GM11168 (cell line): ENCODE results near the gene GALNT5.

Experiments used
- in situ Hi-C: fragments of 300-500 bp; cut with MboI; formaldehyde crosslinking; loops from one replicate; pipeline ENCODE4 v1.12.0; 2022; ENCODE audit warnings: low sequenced_read_pairs; ENCODE audit not compliant: unreplicated experiment

Gene GALNT5

GRCh38 chr2:157287160-157287559, 29.7 kb downstream of the GALNT5 start:
- in situ Hi-C loops: no loop called here

GRCh38 chr2:157290525-157290924, 33.0 kb downstream of the GALNT5 start:
- in situ Hi-C loops: no loop called here

GRCh38 chr2:157291018-157291417, 33.5 kb downstream of the GALNT5 start:
- in situ Hi-C loops: no loop called here

- in situ Hi-C loops: no loop called here
Observed at GRCh38 chr2:157292853-157293252, 35.3 kb downstream of the GALNT5 start.

GRCh38 chr2:157296490-157296889, 39.0 kb downstream of the GALNT5 start:
- in situ Hi-C loops: no loop called here

GRCh38 chr2:157296958-157297357, 39.5 kb downstream of the GALNT5 start:
- in situ Hi-C loops: no loop called here

GRCh38 chr2:157301307-157301706, 43.8 kb downstream of the GALNT5 start:
- in situ Hi-C loops: loop anchor here (25.0 kb wide), 3 partner anchors 286 to 711 kb away; no protein-coding TSS in a partner anchor

- in situ Hi-C loops: loop anchor here (25.0 kb wide), 3 partner anchors 285 to 710 kb away; no protein-coding TSS in a partner anchor
Observed at GRCh38 chr2:157302492-157303099, 45.1 kb downstream of the GALNT5 start.

GRCh38 chr2:157303612-157304011, 46.1 kb downstream of the GALNT5 start:
- in situ Hi-C loops: loop anchor here (25.0 kb wide), 3 partner anchors 284 to 709 kb away; no protein-coding TSS in a partner anchor

GRCh38 chr2:157304811-157305722, 47.6 kb downstream of the GALNT5 start:
- in situ Hi-C loops: loop anchor here (25.0 kb wide), 3 partner anchors 282 to 707 kb away; no protein-coding TSS in a partner anchor

GRCh38 chr2:157305723-157306110, 48.2 kb downstream of the GALNT5 start:
- in situ Hi-C loops: loop anchor here (25.0 kb wide), 3 partner anchors 282 to 707 kb away; no protein-coding TSS in a partner anchor

- in situ Hi-C loops: loop anchor here (25.0 kb wide), 3 partner anchors 280 to 705 kb away; no protein-coding TSS in a partner anchor
Observed at GRCh38 chr2:157307021-157307420, 49.5 kb downstream of the GALNT5 start.

GRCh38 chr2:157309878-157310277, 52.4 kb downstream of the GALNT5 start:
- in situ Hi-C loops: loop anchor here (25.0 kb wide), 3 partner anchors 277 to 702 kb away; no protein-coding TSS in a partner anchor

- in situ Hi-C loops: loop anchor here (25.0 kb wide), 3 partner anchors 276 to 701 kb away; no protein-coding TSS in a partner anchor
Observed at GRCh38 chr2:157311706-157312105, 54.2 kb downstream of the GALNT5 start.

GRCh38 chr2:157312866-157313486, 55.5 kb downstream of the GALNT5 start:
- in situ Hi-C loops: loop anchor here (25.0 kb wide), 3 partner anchors 274 to 699 kb away; no protein-coding TSS in a partner anchor

GRCh38 chr2:157315901-157316300, 58.4 kb downstream of the GALNT5 start:
- in situ Hi-C loops: loop anchor here (25.0 kb wide), 3 partner anchors 271 to 696 kb away; no protein-coding TSS in a partner anchor

GRCh38 chr2:157318884-157319283, 61.4 kb downstream of the GALNT5 start:
- in situ Hi-C loops: loop anchor here (25.0 kb wide), 3 partner anchors 268 to 693 kb away; no protein-coding TSS in a partner anchor

- in situ Hi-C loops: loop anchor here (10.0 to 25.0 kb wide), 4 partner anchors 165 to 693 kb away; no protein-coding TSS in a partner anchor
Observed at GRCh38 chr2:157319795-157320194, 62.3 kb downstream of the GALNT5 start.

GRCh38 chr2:157320409-157320808, 62.9 kb downstream of the GALNT5 start:
- in situ Hi-C loops: loop anchor here (10.0 to 25.0 kb wide), 4 partner anchors 164 to 692 kb away; no protein-coding TSS in a partner anchor

GRCh38 chr2:157321466-157321865, 64.0 kb downstream of the GALNT5 start:
- in situ Hi-C loops: loop anchor here (10.0 to 25.0 kb wide), 4 partner anchors 163 to 691 kb away; no protein-coding TSS in a partner anchor
